IMR-90 (cell line): ENCODE measurements around the gene GABARAPL1. TPM values are rescaled to one million over a fixed set of nuclear protein-coding genes. Genes with fewer than 3 reads are reported as not detected.

ENCODE experiments used
- ATAC-seq: fragments of 200-7000 bp; cut with Tn5 transposase; 2 replicates; pipeline ENCODE4 v1.9.1; 2020; ENCODE audit warnings: low read depth, mild to moderate bottlenecking, moderate library complexity
- BruUV-seq: library from RNA; stranded (reverse); fragments of 400-500 nt; replicated peaks from 2 replicates; lab custom pipeline; 2021; lab: Mats Ljungman, UMichigan
- CTCF ChIA-PET: fragments of 300-600 bp; formaldehyde crosslinking; extraction: SDS; loops from one replicate; lab custom pipeline; 2021; ENCODE audit warnings: antibody characterized with exemption; lab: Yijun Ruan, JAX
- POLR2A ChIA-PET: fragments of 300-600 bp; sonication (Branson Sonifier 250); formaldehyde crosslinking; loops from one replicate; lab custom pipeline; 2022; ENCODE audit warnings: antibody characterized with exemption; ENCODE audit not compliant: unreplicated experiment; lab: Charles Lee
- DNase-seq: peaks from one replicate; pipeline ENCODE4 v3.0.0; 2013
- H2AFZ ChIP-seq: replicated peaks from 2 replicates; pipeline ENCODE3; 2013; ENCODE audit warnings: low read length, mild to moderate bottlenecking; ENCODE audit not compliant: poor library complexity
- H2AK5ac ChIP-seq: 2 replicates; pipeline ENCODE4 v1.6.1; 2013; ENCODE audit warnings: low read depth, low read length, inconsistent platforms
- H2AK9ac ChIP-seq: replicated peaks from 2 replicates; pipeline ENCODE3; 2013; ENCODE audit warnings: mild to moderate bottlenecking, low read depth, low read length, moderate library complexity; ENCODE audit not compliant: poor library complexity
- H2BK120ac ChIP-seq: 2 replicates; pipeline ENCODE4 v1.6.1; 2013; ENCODE audit warnings: low read depth, low read length, inconsistent platforms
- H2BK15ac ChIP-seq: 3 replicates; pipeline ENCODE4 v1.6.1; 2013; ENCODE audit warnings: low read depth, low read length, inconsistent platforms
- H2BK20ac ChIP-seq: 2 replicates; pipeline ENCODE4 v1.6.1; 2013; ENCODE audit warnings: low read depth, mild to moderate bottlenecking, inconsistent platforms, low read length, moderate library complexity
- H2BK5ac ChIP-seq: 2 replicates; pipeline ENCODE4 v1.6.1; 2013; ENCODE audit warnings: mild to moderate bottlenecking, low read depth, low read length, inconsistent platforms; ENCODE audit not compliant: poor library complexity, severe bottlenecking
- H3K14ac ChIP-seq: replicated peaks from 2 replicates; pipeline ENCODE4 v1.6.1; 2013; ENCODE audit warnings: low read depth, low read length, inconsistent platforms
- H3K18ac ChIP-seq: 2 replicates; pipeline ENCODE4 v1.6.1; 2013; ENCODE audit warnings: low read depth, low read length, control low read depth
- H3K23ac ChIP-seq: 2 replicates; pipeline ENCODE4 v1.6.1; 2013; ENCODE audit warnings: low read depth, low read length, inconsistent platforms
- H3K27ac ChIP-seq: 2 replicates; pipeline ENCODE4 v1.5.1; 2013; ENCODE audit warnings: mild to moderate bottlenecking, control low read depth, low read length; ENCODE audit not compliant: insufficient read depth
- H3K27me3 ChIP-seq: 2 replicates; pipeline ENCODE4 v1.6.1; 2013; ENCODE audit warnings: low read length; ENCODE audit not compliant: control insufficient read depth, insufficient read depth
- H3K36me3 ChIP-seq: 2 replicates; pipeline ENCODE4 v1.6.1; 2013; ENCODE audit warnings: low read length, mixed read lengths; ENCODE audit not compliant: control insufficient read depth, insufficient read depth
- H3K4ac ChIP-seq: 2 replicates; pipeline ENCODE4 v1.6.1; 2013; ENCODE audit warnings: low read depth, low read length, inconsistent platforms
- H3K4me1 ChIP-seq: 2 replicates; pipeline ENCODE4 v1.6.1; 2013; ENCODE audit warnings: low read length, mixed read lengths; ENCODE audit not compliant: control insufficient read depth, insufficient read depth
- H3K4me2 ChIP-seq: 2 replicates; pipeline ENCODE4 v1.6.1; 2013; ENCODE audit warnings: low read depth, mild to moderate bottlenecking, control low read depth, low read length, moderate library complexity
- H3K4me3 ChIP-seq: 2 replicates; pipeline ENCODE4 v1.5.1; 2013; ENCODE audit warnings: low read depth, mild to moderate bottlenecking, control low read depth, low read length, moderate library complexity; ENCODE audit not compliant: insufficient read depth
- H3K56ac ChIP-seq: 2 replicates; pipeline ENCODE4 v1.6.1; 2013; ENCODE audit warnings: low read length, inconsistent platforms; ENCODE audit not compliant: insufficient read depth; ENCODE audit errors: extremely low read depth
- H3K79me1 ChIP-seq, 2 experiments: 2 replicates each; pipeline ENCODE4 v1.6.1; 2013; ENCODE audit warnings: low read length in 2 of 2, inconsistent platforms in 1 of 2, low read depth in 1 of 2
- H3K9ac ChIP-seq: 2 replicates; pipeline ENCODE4 v1.6.1; 2013; ENCODE audit warnings: low read depth, low read length, control low read depth
- H3K9me1 ChIP-seq: 2 replicates; pipeline ENCODE4 v1.6.1; 2013; ENCODE audit warnings: low read length, inconsistent platforms; ENCODE audit not compliant: insufficient read depth
- H3K9me3 ChIP-seq: 2 replicates; pipeline ENCODE4 v1.6.1; 2013; ENCODE audit warnings: low read length; ENCODE audit not compliant: control insufficient read depth, insufficient read depth
- H4K20me1 ChIP-seq: 2 replicates; pipeline ENCODE4 v1.6.1; 2013; ENCODE audit warnings: low read length, inconsistent platforms; ENCODE audit not compliant: insufficient read depth
- H4K5ac ChIP-seq: 2 replicates; pipeline ENCODE4 v1.6.1; 2013; ENCODE audit warnings: mild to moderate bottlenecking, low read depth, low read length, control low read depth
- H4K8ac ChIP-seq, 2 experiments: 2 replicates each; pipeline ENCODE4 v1.6.1; 2013; ENCODE audit warnings: low read depth in 2 of 2, low read length in 2 of 2, control low read depth in 1 of 2, inconsistent platforms in 1 of 2
- H4K91ac ChIP-seq: 2 replicates; pipeline ENCODE4 v1.6.1; 2013; ENCODE audit warnings: low read depth, low read length, inconsistent platforms; ENCODE audit not compliant: insufficient read depth
- CHD1 ChIP-seq: IDR thresholded peaks from 2 replicates; pipeline ENCODE4 v1.6.1; 2012; ENCODE audit warnings: low read depth, low read length, improper control_type of control experiment
- FOS ChIP-seq: fragments of 150-350 bp; IDR thresholded peaks from 2 replicates; pipeline ENCODE4 v1.6.1; 2016; ENCODE audit warnings: low read depth, low read length
- MAFK ChIP-seq: IDR thresholded peaks from 2 replicates; pipeline ENCODE4 v1.6.1; 2012; ENCODE audit warnings: low read depth, low read length, improper control_type of control experiment
- NFE2L2 ChIP-seq: fragments of 150-350 bp; IDR thresholded peaks from 2 replicates; pipeline ENCODE4 v1.6.1; 2016; ENCODE audit warnings: low read depth, mild to moderate bottlenecking, low read length
- WGBS, 2 experiments: methylation state at CpG; one replicate each; pipeline versions ENCODE4 v1.1.5 to v1.1.7; 2013; ENCODE audit warnings: missing lambda C conversion rate in 2 of 2; ENCODE audit not compliant: insufficient read length in 1 of 2; ENCODE audit errors: extremely low coverage in 2 of 2; 5-methylcytosine and 5-hydroxymethylcytosine counted together
- dilution Hi-C: fragments of 300-500 bp; cut with HindIII; formaldehyde crosslinking; loops from one replicate; pipeline ENCODE4 v1.14.3; 2018; ENCODE audit warnings: low sequenced_read_pairs; ENCODE audit not compliant: unreplicated experiment
- in situ Hi-C: fragments of 300-500 bp; cut with MboI; formaldehyde crosslinking; loops from 3 replicates; pipeline ENCODE4 v1.14.3; 2019; ENCODE audit warnings: low sequenced_read_pairs, inconsistent platforms, mixed read lengths
- intact Hi-C: fragments of 100-400 bp; cut with micrococcal nuclease; formaldehyde crosslinking; loops from 2 replicates; pipeline ENCODE4 v1.10.0; 2022
- polyA plus RNA-seq, 3 experiments: library from polyadenylated mRNA; depleted of rRNA; stranded (reverse); fragments of >200 nt; gene quantifications; 2 replicates each; pipeline ENCODE4 v1.2.3, GENCODE V29; 2012; ENCODE audit warnings: low replicate concordance in 1 of 3
- total RNA-seq: library from RNA; depleted of rRNA; stranded (reverse); fragments of >200 nt; gene quantifications from 2 replicates; pipeline ENCODE4 v1.2.3, GENCODE V29; 2012
- TF ChIP-seq, protein P1 (sequence below): fragments of 150-350 bp; IDR thresholded peaks from 2 replicates; pipeline ENCODE4 v1.6.1; 2017; ENCODE audit warnings: mild to moderate bottlenecking, antibody characterized with exemption, low read length, low read depth

Gene GABARAPL1
- total and polyA plus RNA-seq, 2 of the 4 experiments (the other 2 are of a cell fraction): 51.6 to 93.6 TPM

DNA sequence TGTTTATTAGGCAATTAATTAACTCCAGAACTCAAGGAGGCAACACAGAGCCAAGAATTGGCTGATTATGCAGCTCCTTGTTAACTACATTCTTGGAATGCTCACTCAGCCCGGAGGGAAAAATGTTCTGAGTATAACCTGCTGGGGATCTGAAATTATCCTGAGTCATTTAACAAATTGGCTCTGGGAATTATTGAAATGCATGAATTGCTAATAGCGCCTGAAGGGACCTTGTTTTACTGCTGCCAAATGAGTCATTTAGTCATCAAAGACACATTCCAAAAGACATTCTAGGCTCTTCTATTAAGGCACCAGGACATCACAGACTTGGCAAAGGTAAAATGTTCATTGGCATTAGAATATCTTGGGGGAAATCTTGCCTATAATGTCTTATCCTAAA lies 20.8 kb upstream of the GABARAPL1 start:
- CTCF ChIA-PET: interaction anchor here (1.0 to 2.6 kb wide), 2 partner anchors 38 to 49 kb away, joined by 5 to 31 read pairs; no protein-coding TSS in a partner anchor

More for the DNA sequence above, 20.8 kb upstream of the GABARAPL1 start:
- no TSS peak for BruUV-seq
- no peak overlapping the region for H2AFZ ChIP-seq
- no peak overlapping the region for H3K23ac ChIP-seq
- no peaks in the 10 kb centered on the region for H3K9me3 ChIP-seq
- H3K36me3 ChIP-seq: no peaks in the 10 kb centered on the region
- no peak overlapping the region for H4K91ac ChIP-seq
- ATAC-seq: peak; percentile 40
- H3K4me3 ChIP-seq: no peak overlapping the region
- no peak overlapping the region for H2AK9ac ChIP-seq
- H2BK5ac ChIP-seq: peak overlapping the region; percentile 97
- H3K4me2 ChIP-seq: no peak overlapping the region
- peaks cover 3% of the 10 kb centered on the region for H3K9me1 ChIP-seq
- H4K8ac ChIP-seq: peak overlapping the region; percentile 61 to 63; a peak in 2 of 4 replicates
- H3K4ac ChIP-seq: peak overlapping the region; percentile 17; the same call in 1 of the 2 replicates
- intact Hi-C loops: loop anchor here (1.0 to 5.0 kb wide), 3 partner anchors 20 to 440 kb away; partner anchors contain the start of gene GABARAPL1
- dilution Hi-C loops: no loop called here
- H2BK120ac ChIP-seq: peak overlapping the region; percentile 98
- no peak overlapping the region for H3K9ac ChIP-seq
- H3K18ac ChIP-seq: no peak overlapping the region
- in situ Hi-C loops: loop anchor here (5.0 kb wide), 1 partner anchor 40 kb away; no protein-coding TSS in a partner anchor
- peaks cover 11% of the 10 kb centered on the region for H3K4me1 ChIP-seq
- no peak overlapping the region for H2AK5ac ChIP-seq
- H3K14ac ChIP-seq: no peak overlapping the region
- POLR2A ChIA-PET: interaction anchor here (0.6 kb wide), 1 partner anchor 22 kb away, joined by 10 read pairs; no protein-coding TSS in a partner anchor
- peak overlapping the region; percentile 87; the same call in 1 of the 2 replicates for H3K27ac ChIP-seq
- H4K5ac ChIP-seq: no peak overlapping the region
- no peaks in the 10 kb centered on the region for H4K20me1 ChIP-seq
- TF ChIP-seq NFE2L2 (peak; percentile 81), CHD1 (no peak), MAFK (peak; percentile 57), FOS (0 out of 2 replicates have a peak, but pooled peaks have one; percentile 56)
- TF ChIP-seq, protein P1, sequence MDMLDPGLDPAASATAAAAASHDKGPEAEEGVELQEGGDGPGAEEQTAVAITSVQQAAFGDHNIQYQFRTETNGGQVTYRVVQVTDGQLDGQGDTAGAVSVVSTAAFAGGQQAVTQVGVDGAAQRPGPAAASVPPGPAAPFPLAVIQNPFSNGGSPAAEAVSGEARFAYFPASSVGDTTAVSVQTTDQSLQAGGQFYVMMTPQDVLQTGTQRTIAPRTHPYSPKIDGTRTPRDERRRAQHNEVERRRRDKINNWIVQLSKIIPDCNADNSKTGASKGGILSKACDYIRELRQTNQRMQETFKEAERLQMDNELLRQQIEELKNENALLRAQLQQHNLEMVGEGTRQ: no peak
- peak; percentile 81 for DNase-seq
- peak overlapping the region; percentile 57; the same call in 1 of the 2 replicates for H3K56ac ChIP-seq
- peak overlapping the region; percentile 99; the same call in 1 of the 2 replicates for H2BK20ac ChIP-seq
- H2BK15ac ChIP-seq: no peak overlapping the region; the same call in 2 of the 3 replicates
- H3K79me1 ChIP-seq: no peaks in the 10 kb centered on the region
- no CpG with 5 or more reads among the region's 2 CpGs for WGBS, 2 experiments
- H3K27me3 ChIP-seq: no peaks in the 10 kb centered on the region
